Kidney (tissue), 22 donors: ENCODE data around the gene KRTAP4-16. TPM values are rescaled to one million over a fixed set of nuclear protein-coding genes. Genes with fewer than 3 reads are reported as not detected.
"Not testable (repeated sequence)": the region's sequence is repeated elsewhere in the genome, so short reads cannot be mapped to it uniquely, and the experiment has no call there.

Source experiments
- DNase-seq, 5 donors: peaks; one replicate each; pipeline ENCODE4 v3.0.0-alpha.2; 2013 to 2020
- FAIRE-seq: peaks from 2 replicates; lab custom pipeline; 2012; peaks lifted over from hg19 to GRCh38; lab: Jason Lieb, UNC
- H3K27ac ChIP-seq, 2 donors: one replicate each; pipeline ENCODE4 v1.7.0; 2013; ENCODE audit warnings: low read depth in 2 of 2, low read length in 2 of 2, inconsistent platforms in 1 of 2
- H3K27me3 ChIP-seq: one replicate; pipeline ENCODE4 v1.7.1; 2013; ENCODE audit warnings: low read length, inconsistent platforms; ENCODE audit not compliant: control insufficient read depth, insufficient read depth
- H3K36me3 ChIP-seq, 3 donors: one replicate each; pipeline versions ENCODE4 v1.7.0 to v1.7.1; 2013; ENCODE audit warnings: low read length in 3 of 3, control low read depth in 1 of 3, inconsistent platforms in 1 of 3; ENCODE audit not compliant: insufficient read depth in 3 of 3, control insufficient read depth in 2 of 3
- H3K4me1 ChIP-seq, 3 donors: one replicate each; pipeline versions ENCODE4 v1.7.0 to v1.7.1; 2013; ENCODE audit warnings: low read length in 3 of 3, inconsistent platforms in 1 of 3, low read depth in 1 of 3; ENCODE audit not compliant: control insufficient read depth in 2 of 3, insufficient read depth in 2 of 3
- H3K4me3 ChIP-seq, 3 donors: one replicate each; pipeline versions ENCODE4 v1.7.0 to v1.8.1; 2013; ENCODE audit warnings: low read length in 3 of 3, control low read depth in 1 of 3, inconsistent platforms in 1 of 3
- H3K9ac ChIP-seq, 3 donors: one replicate each; pipeline versions ENCODE4 v1.7.0 to v1.7.1; 2013; ENCODE audit warnings: low read length in 3 of 3, control low read depth in 1 of 3, inconsistent platforms in 1 of 3
- H3K9me3 ChIP-seq, 3 donors: one replicate each; pipeline versions ENCODE4 v1.7.0 to v1.7.1; 2013; ENCODE audit warnings: low read length in 3 of 3, control low read depth in 1 of 3, inconsistent platforms in 1 of 3; ENCODE audit not compliant: control insufficient read depth in 2 of 3, insufficient read depth in 1 of 3
- CTCF ChIP-seq: IDR thresholded peaks from 3 replicates; pipeline ENCODE4 v1.5.1; 2012; ENCODE audit warnings: mild to moderate bottlenecking, moderate library complexity, borderline replicate concordance; ENCODE audit not compliant: insufficient read depth; ENCODE audit errors: extremely low read depth
- intact Hi-C: fragments of 100-400 bp; cut with DNase I; formaldehyde crosslinking; loops from one replicate; pipeline ENCODE4 v1.11.1; 2022
- long read RNA-seq, 10 donors: library from polyadenylated mRNA in 1 of 10; unstranded in 1 of 10; transcript quantifications; one replicate each; pipeline ENCODE4 v2.0.0 and lab custom pipeline, GENCODE V29; 2021 to 2026
- polyA plus RNA-seq: library from polyadenylated mRNA; stranded (reverse); fragments of 350-450 nt; fragmentation: Illumina TruSeq; extraction: RNeasy Lipid Tissue Mini Kit (QIAGEN cat#74804); gene quantifications from one replicate; pipeline ENCODE4 v1.2.3, GENCODE V29; 2014; ENCODE audit warnings: low read depth, low replicate concordance; ENCODE audit not compliant: insufficient read depth
- total RNA-seq: library from RNA; stranded (reverse); fragmentation: NEBNext Ultra II Directional; extraction: Animal tissue kit (Norgen Biotek cat#: 25700); gene quantifications from one replicate; pipeline ENCODE4 v1.2.1, GENCODE V29; 2021
- donor health status: control.
- donor health status: control.
- donor health status: control.
- donor health status: control.
- donor health status: control.
- donor health status: DM: yes; HTN: yes; CAD: no.
- donor health status: Normal renal cell carcinoma (clear cell type).

KRTAP4-16 gene
- total RNA-seq (not detected), polyA plus RNA-seq (not detected)
- long read RNA-seq, donor 1 = 0 reads
- long read RNA-seq, donor 2 = 0 reads
- long read RNA-seq, donor 3 = 0 reads
- long read RNA-seq, donor 4 = 0 reads
- long read RNA-seq, donor 5 = 0 reads
- long read RNA-seq, donor 6 = 0 reads
- long read RNA-seq, donor 7 = 0 reads
- long read RNA-seq, donor 8 = 0 reads
- long read RNA-seq, donor 9 = 0 reads
- long read RNA-seq, donor 10 = 0 reads

- DNase-seq (no peak), FAIRE-seq (no peak)
- H3K9ac ChIP-seq = no peak within 1 kb of the TSS
- H3K36me3 ChIP-seq = no peaks in the 10 kb centered on the region
- no peaks in the 10 kb centered on the region for H3K9me3 ChIP-seq
- TF ChIP-seq CTCF = no peak
- intact Hi-C loops = no loop called here
- no peak within 1 kb of the TSS for H3K4me3 ChIP-seq
- no peaks in the 10 kb centered on the region for H3K4me1 ChIP-seq
- H3K27me3 ChIP-seq = no peaks in the 10 kb centered on the region
- no peak within 1 kb of the TSS for H3K27ac ChIP-seq
These were observed at the start of gene KRTAP4-16 for GRCh38 chr17:41101586-41102259. Gene KRTAP4-16, minus strand, starts transcription at chr17:41102209. Its CDS starts 0 bp downstream, at chr17:41102209.

- H3K27me3 ChIP-seq = no peaks in the 10 kb centered on the region
- H3K9me3 ChIP-seq = no peaks in the 10 kb centered on the region
- H3K4me1 ChIP-seq = no peaks in the 10 kb centered on the region
- DNase-seq (no peak), FAIRE-seq (no peak)
- no peak overlapping the region for H3K9ac ChIP-seq
- intact Hi-C loops = no loop called here
- H3K27ac ChIP-seq = no peak overlapping the region
- H3K4me3 ChIP-seq = no peak overlapping the region
- TF ChIP-seq CTCF = no peak
- H3K36me3 ChIP-seq = no peaks in the 10 kb centered on the region
These were observed 49.5 kb upstream of the KRTAP4-16 start for GRCh38 chr17:41151525-41151924.

GRCh38 chr17:41150026-41150425, 48.0 kb upstream of the KRTAP4-16 start:
- no peak for FAIRE-seq
- TF ChIP-seq CTCF = no peak
- DNase-seq = no peak
- Histone ChIP-seq H3K36me3 (no peaks in the 10 kb centered on the region), H3K9me3 (no peaks in the 10 kb centered on the region), H3K4me3 (no peak overlapping the region), H3K27me3 (no peaks in the 10 kb centered on the region), H3K9ac (no peak overlapping the region), H3K27ac (no peak overlapping the region), H3K4me1 (no peaks in the 10 kb centered on the region)
- intact Hi-C loops = no loop called here

GRCh38 chr17:41149652-41149985, 47.6 kb upstream of the KRTAP4-16 start, which contains the start of gene KRTAP4-5:
Gene KRTAP4-5, minus strand, starts transcription at chr17:41149825. Its CDS starts 58 bp downstream, at chr17:41149767.
- no peak within 1 kb of the TSS for H3K9ac ChIP-seq
- H3K9me3 ChIP-seq = no peaks in the 10 kb centered on the region
- no peak within 1 kb of the TSS for H3K4me3 ChIP-seq
- no peaks in the 10 kb centered on the region for H3K36me3 ChIP-seq
- FAIRE-seq = no peak
- DNase-seq = no peak
- H3K27me3 ChIP-seq = no peaks in the 10 kb centered on the region
- no peak for TF ChIP-seq CTCF
- H3K27ac ChIP-seq = no peak within 1 kb of the TSS
- intact Hi-C loops = no loop called here
- no peaks in the 10 kb centered on the region for H3K4me1 ChIP-seq

GRCh38 chr17:41148971-41149651, 47.1 kb upstream of the KRTAP4-16 start:
- DNase-seq, H3K36me3 ChIP-seq, H3K4me1 ChIP-seq, intact Hi-C loops, H3K4me3 ChIP-seq, H3K27ac ChIP-seq, H3K27me3 ChIP-seq, FAIRE-seq, H3K9me3 ChIP-seq, H3K9ac ChIP-seq: not testable (repeated sequence)
